HepG2 (cell line): ENCODE measurements around the gene MTHFD1.

ENCODE experiments used
- ZNF460 ChIP-seq: sonication (generic); formaldehyde crosslinking; IDR thresholded peaks from 2 replicates; pipeline ENCODE4 v1.5.1; 2020; ENCODE audit warnings: missing genetic modification reagents, mild to moderate bottlenecking, borderline replicate concordance
- TF ChIP-seq, protein P1 (sequence below): sonication (generic); formaldehyde crosslinking; IDR thresholded peaks from 2 replicates; pipeline ENCODE4 v1.4.0; 2020; ENCODE audit warnings: mild to moderate bottlenecking, missing genetic modification reagents
- TF ChIP-seq, protein P2 (sequence below): sonication (generic); formaldehyde crosslinking; IDR thresholded peaks from 2 replicates; pipeline ENCODE4 v1.5.1; 2020; ENCODE audit warnings: mild to moderate bottlenecking, missing genetic modification reagents, borderline replicate concordance
- TF ChIP-seq, protein P3 (sequence below): sonication (generic); formaldehyde crosslinking; IDR thresholded peaks from 2 replicates; pipeline ENCODE4 v1.8.1; 2023; ENCODE audit warnings: missing genetic modification reagents, inconsistent platforms, borderline replicate concordance

GRCh38 chr14:64422005-64422404 lies 33.9 kb downstream of the MTHFD1 start:
- no peak for TF ChIP-seq ZNF460 (CRISPR knock-in tag)
- TF ChIP-seq, protein P1, sequence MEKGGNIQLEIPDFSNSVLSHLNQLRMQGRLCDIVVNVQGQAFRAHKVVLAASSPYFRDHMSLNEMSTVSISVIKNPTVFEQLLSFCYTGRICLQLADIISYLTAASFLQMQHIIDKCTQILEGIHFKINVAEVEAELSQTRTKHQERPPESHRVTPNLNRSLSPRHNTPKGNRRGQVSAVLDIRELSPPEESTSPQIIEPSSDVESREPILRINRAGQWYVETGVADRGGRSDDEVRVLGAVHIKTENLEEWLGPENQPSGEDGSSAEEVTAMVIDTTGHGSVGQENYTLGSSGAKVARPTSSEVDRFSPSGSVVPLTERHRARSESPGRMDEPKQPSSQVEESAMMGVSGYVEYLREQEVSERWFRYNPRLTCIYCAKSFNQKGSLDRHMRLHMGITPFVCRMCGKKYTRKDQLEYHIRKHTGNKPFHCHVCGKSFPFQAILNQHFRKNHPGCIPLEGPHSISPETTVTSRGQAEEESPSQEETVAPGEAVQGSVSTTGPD (CRISPR knock-in tag): no peak
- TF ChIP-seq, protein P2, sequence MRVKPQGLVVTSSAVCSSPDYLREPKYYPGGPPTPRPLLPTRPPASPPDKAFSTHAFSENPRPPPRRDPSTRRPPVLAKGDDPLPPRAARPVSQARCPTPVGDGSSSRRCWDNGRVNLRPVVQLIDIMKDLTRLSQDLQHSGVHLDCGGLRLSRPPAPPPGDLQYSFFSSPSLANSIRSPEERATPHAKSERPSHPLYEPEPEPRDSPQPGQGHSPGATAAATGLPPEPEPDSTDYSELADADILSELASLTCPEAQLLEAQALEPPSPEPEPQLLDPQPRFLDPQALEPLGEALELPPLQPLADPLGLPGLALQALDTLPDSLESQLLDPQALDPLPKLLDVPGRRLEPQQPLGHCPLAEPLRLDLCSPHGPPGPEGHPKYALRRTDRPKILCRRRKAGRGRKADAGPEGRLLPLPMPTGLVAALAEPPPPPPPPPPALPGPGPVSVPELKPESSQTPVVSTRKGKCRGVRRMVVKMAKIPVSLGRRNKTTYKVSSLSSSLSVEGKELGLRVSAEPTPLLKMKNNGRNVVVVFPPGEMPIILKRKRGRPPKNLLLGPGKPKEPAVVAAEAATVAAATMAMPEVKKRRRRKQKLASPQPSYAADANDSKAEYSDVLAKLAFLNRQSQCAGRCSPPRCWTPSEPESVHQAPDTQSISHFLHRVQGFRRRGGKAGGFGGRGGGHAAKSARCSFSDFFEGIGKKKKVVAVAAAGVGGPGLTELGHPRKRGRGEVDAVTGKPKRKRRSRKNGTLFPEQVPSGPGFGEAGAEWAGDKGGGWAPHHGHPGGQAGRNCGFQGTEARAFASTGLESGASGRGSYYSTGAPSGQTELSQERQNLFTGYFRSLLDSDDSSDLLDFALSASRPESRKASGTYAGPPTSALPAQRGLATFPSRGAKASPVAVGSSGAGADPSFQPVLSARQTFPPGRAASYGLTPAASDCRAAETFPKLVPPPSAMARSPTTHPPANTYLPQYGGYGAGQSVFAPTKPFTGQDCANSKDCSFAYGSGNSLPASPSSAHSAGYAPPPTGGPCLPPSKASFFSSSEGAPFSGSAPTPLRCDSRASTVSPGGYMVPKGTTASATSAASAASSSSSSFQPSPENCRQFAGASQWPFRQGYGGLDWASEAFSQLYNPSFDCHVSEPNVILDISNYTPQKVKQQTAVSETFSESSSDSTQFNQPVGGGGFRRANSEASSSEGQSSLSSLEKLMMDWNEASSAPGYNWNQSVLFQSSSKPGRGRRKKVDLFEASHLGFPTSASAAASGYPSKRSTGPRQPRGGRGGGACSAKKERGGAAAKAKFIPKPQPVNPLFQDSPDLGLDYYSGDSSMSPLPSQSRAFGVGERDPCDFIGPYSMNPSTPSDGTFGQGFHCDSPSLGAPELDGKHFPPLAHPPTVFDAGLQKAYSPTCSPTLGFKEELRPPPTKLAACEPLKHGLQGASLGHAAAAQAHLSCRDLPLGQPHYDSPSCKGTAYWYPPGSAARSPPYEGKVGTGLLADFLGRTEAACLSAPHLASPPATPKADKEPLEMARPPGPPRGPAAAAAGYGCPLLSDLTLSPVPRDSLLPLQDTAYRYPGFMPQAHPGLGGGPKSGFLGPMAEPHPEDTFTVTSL (CRISPR knock-in tag): no peak
- TF ChIP-seq, protein P3, sequence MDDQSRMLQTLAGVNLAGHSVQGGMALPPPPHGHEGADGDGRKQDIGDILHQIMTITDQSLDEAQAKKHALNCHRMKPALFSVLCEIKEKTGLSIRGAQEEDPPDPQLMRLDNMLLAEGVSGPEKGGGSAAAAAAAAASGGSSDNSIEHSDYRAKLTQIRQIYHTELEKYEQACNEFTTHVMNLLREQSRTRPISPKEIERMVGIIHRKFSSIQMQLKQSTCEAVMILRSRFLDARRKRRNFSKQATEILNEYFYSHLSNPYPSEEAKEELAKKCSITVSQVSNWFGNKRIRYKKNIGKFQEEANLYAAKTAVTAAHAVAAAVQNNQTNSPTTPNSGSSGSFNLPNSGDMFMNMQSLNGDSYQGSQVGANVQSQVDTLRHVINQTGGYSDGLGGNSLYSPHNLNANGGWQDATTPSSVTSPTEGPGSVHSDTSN (CRISPR knock-in tag): no peak
